Measurements from ENCODE around the gene CHMP3. TPM values are rescaled to one million over a fixed set of nuclear protein-coding genes. Genes with fewer than 3 reads are reported as not detected.

CHMP3 gene
- total RNA-seq, 1 experiment from 2014 or later = 54.4 TPM

GRCh38 chr2:86488561-86489250, 74.5 kb downstream of the CHMP3 start:
- no peaks in the 10 kb centered on the region for H3F3A ChIP-seq (ENCODE audit: low read length, unreplicated experiment)
- H3K27me3 ChIP-seq (ENCODE audit: low read length) = no peaks in the 10 kb centered on the region
- H4K20me1 ChIP-seq (ENCODE audit: low read length) = no peaks in the 10 kb centered on the region
- H3K9me2 ChIP-seq (replicated peaks; ENCODE audit: low read length) = no peaks in the 10 kb centered on the region
- H3K4me1 ChIP-seq (ENCODE audit: insufficient read depth, low read length) = no peaks in the 10 kb centered on the region
- no peak overlapping the region for H3K4me3 ChIP-seq (ENCODE audit: low read length)
- H2AFZ ChIP-seq (ENCODE audit: low read length) = no peak overlapping the region
- no peak for DNase-seq
- H3K36me3 ChIP-seq (ENCODE audit: low read depth, low read length) = peaks cover 96% of the 10 kb centered on the region
- no peak for ATAC-seq
- no peak overlapping the region for H3K9ac ChIP-seq (ENCODE audit: low read length)
- no peak overlapping the region for H3K4me2 ChIP-seq (ENCODE audit: low read length)
- H3K9me3 ChIP-seq (ENCODE audit: low read length) = no peaks in the 10 kb centered on the region
- BruUV-seq (replicated peaks) = no TSS peak
- ChIA-PET POLR2A (ENCODE audit: unreplicated experiment) (no interaction called here), CTCF (no interaction called here)
- TF ChIP-seq CTCF (conservative IDR thresholded peaks at IDR 0.05; ENCODE audit: low read depth, low read length) (no peak), EZH2phosphoT487 (IDR thresholded peaks at IDR 0.05; ENCODE audit: borderline replicate concordance, low read length) (no peak), EZH2 (IDR thresholded peaks at IDR 0.05; ENCODE audit: low read length, unreplicated experiment) (no peak)
- H3K27ac ChIP-seq (ENCODE audit: low read length) = no peak overlapping the region
- H3K79me2 ChIP-seq (ENCODE audit: low read length) = no peaks in the 10 kb centered on the region
- intact Hi-C loops (cut with micrococcal nuclease) = no loop called here

- H3K27ac ChIP-seq (ENCODE audit: low read length) = no peak overlapping the region
- no peak overlapping the region for H3K4me2 ChIP-seq (ENCODE audit: low read length)
- H3K9ac ChIP-seq (ENCODE audit: low read length) = no peak overlapping the region
- no peak overlapping the region for H3K4me3 ChIP-seq (ENCODE audit: low read length)
- peaks cover 96% of the 10 kb centered on the region for H3K36me3 ChIP-seq (ENCODE audit: low read depth, low read length)
- no peaks in the 10 kb centered on the region for H3K27me3 ChIP-seq (ENCODE audit: low read length)
- H2AFZ ChIP-seq (ENCODE audit: low read length) = no peak overlapping the region
- 0 out of 2 replicates have a peak, but pooled peaks cover under 1% of the 10 kb centered on the region for H4K20me1 ChIP-seq (ENCODE audit: low read length)
- no peak for ATAC-seq
- CTCF ChIA-PET = no interaction called here
- BruUV-seq (replicated peaks) = no TSS peak
- H3K4me1 ChIP-seq (ENCODE audit: insufficient read depth, low read length) = peaks cover 2% of the 10 kb centered on the region
- no peak for TF ChIP-seq EZH2phosphoT487 (IDR thresholded peaks at IDR 0.05; ENCODE audit: borderline replicate concordance, low read length)
- TF ChIP-seq CTCF (conservative IDR thresholded peaks at IDR 0.05; ENCODE audit: low read depth, low read length) = no peak; the same call in 1 of the 2 replicates
- TF ChIP-seq EZH2 (IDR thresholded peaks at IDR 0.05; ENCODE audit: low read length, unreplicated experiment) = no peak
- intact Hi-C loops (cut with micrococcal nuclease) = no loop called here
- no peaks in the 10 kb centered on the region for H3K79me2 ChIP-seq (ENCODE audit: low read length)
- no peaks in the 10 kb centered on the region for H3K9me2 ChIP-seq (replicated peaks; ENCODE audit: low read length)
- DNase-seq = no peak
- POLR2A ChIA-PET (ENCODE audit: unreplicated experiment) = no interaction called here
- H3K9me3 ChIP-seq (ENCODE audit: low read length) = no peaks in the 10 kb centered on the region
- no peaks in the 10 kb centered on the region for H3F3A ChIP-seq (ENCODE audit: low read length, unreplicated experiment)
These were observed 76.2 kb downstream of the CHMP3 start for GRCh38 chr2:86487062-86487461.

- Histone ChIP-seq H3K9me3 (ENCODE audit: low read length) (no peaks in the 10 kb centered on the region), H2AFZ (ENCODE audit: low read length) (no peak overlapping the region), H3K4me3 (ENCODE audit: low read length) (no peak overlapping the region), H3F3A (ENCODE audit: low read length, unreplicated experiment) (no peaks in the 10 kb centered on the region), H3K79me2 (ENCODE audit: low read length) (no peaks in the 10 kb centered on the region), H3K9me2 (replicated peaks; ENCODE audit: low read length) (no peaks in the 10 kb centered on the region), H3K27ac (ENCODE audit: low read length) (no peak overlapping the region), H3K27me3 (ENCODE audit: low read length) (no peaks in the 10 kb centered on the region), H3K36me3 (ENCODE audit: low read depth, low read length) (peaks cover 96% of the 10 kb centered on the region), H4K20me1 (ENCODE audit: low read length) (0 out of 2 replicates have a peak, but pooled peaks cover 7% of the 10 kb centered on the region), H3K4me1 (ENCODE audit: insufficient read depth, low read length) (peaks cover 15% of the 10 kb centered on the region), H3K9ac (ENCODE audit: low read length) (no peak overlapping the region), H3K4me2 (ENCODE audit: low read length) (no peak overlapping the region)
- TF ChIP-seq EZH2phosphoT487 (IDR thresholded peaks at IDR 0.05; ENCODE audit: borderline replicate concordance, low read length) (no peak), EZH2 (IDR thresholded peaks at IDR 0.05; ENCODE audit: low read length, unreplicated experiment) (no peak), CTCF (conservative IDR thresholded peaks at IDR 0.05; ENCODE audit: low read depth, low read length) (no peak)
- no peak for ATAC-seq
- POLR2A ChIA-PET (ENCODE audit: unreplicated experiment) = no interaction called here
- BruUV-seq (replicated peaks) = no TSS peak
- CTCF ChIA-PET = no interaction called here
- intact Hi-C loops (cut with micrococcal nuclease) = no loop called here
- no peak for DNase-seq
These were observed 77.4 kb downstream of the CHMP3 start for GRCh38 chr2:86485802-86486201.

Data from PC-3 (cell line).